Activated naive CD4-positive, alpha-beta T cell treated with anti-CD3 and anti-CD28 coated beads for 36 hours (primary cell): ENCODE measurements around the gene EPC2. TPM values are rescaled to one million over a fixed set of nuclear protein-coding genes. Genes with fewer than 3 reads are reported as not detected.

ENCODE experiments used
- CTCF ChIA-PET: fragments of 350-600 bp; sonication (Branson Sonifier 250); formaldehyde crosslinking; loops from one replicate; lab custom pipeline; 2021; ENCODE audit warnings: antibody characterized with exemption; lab: Charles Lee
- DNase-seq: peaks from one replicate; pipeline ENCODE4 v3.0.0-alpha.2; 2020
- H3K27ac Mint-ChIP-seq: one replicate; pipeline ENCODE4 v1.8.0; 2021; ENCODE audit warnings: mild to moderate bottlenecking, mixed read lengths
- H3K27me3 Mint-ChIP-seq: one replicate; pipeline ENCODE4 v1.8.0; 2021; ENCODE audit warnings: low read depth, mixed read lengths
- H3K36me3 Mint-ChIP-seq: one replicate; pipeline ENCODE4 v1.8.0; 2021; ENCODE audit warnings: low read depth, mixed read lengths
- H3K4me1 Mint-ChIP-seq: one replicate; pipeline ENCODE4 v1.8.0; 2021; ENCODE audit warnings: low read depth, mixed read lengths
- H3K4me3 Mint-ChIP-seq: one replicate; pipeline ENCODE4 v1.8.0; 2021; ENCODE audit warnings: mild to moderate bottlenecking, moderate library complexity, mixed read lengths
- H3K9me3 Mint-ChIP-seq: one replicate; pipeline ENCODE4 v1.8.0; 2021; ENCODE audit warnings: mixed read lengths
- intact Hi-C: fragments of 100-400 bp; cut with micrococcal nuclease; formaldehyde crosslinking; loops from one replicate; pipeline ENCODE4 v1.15.1; 2023
- total RNA-seq, 2 experiments: library from RNA; stranded (reverse); gene quantifications; one replicate each; pipeline ENCODE4 v1.2.3, GENCODE V29; 2021

Gene EPC2
- total RNA-seq, 2 experiments from 2014 or later: 22.8 to 24.0 TPM

DNA sequence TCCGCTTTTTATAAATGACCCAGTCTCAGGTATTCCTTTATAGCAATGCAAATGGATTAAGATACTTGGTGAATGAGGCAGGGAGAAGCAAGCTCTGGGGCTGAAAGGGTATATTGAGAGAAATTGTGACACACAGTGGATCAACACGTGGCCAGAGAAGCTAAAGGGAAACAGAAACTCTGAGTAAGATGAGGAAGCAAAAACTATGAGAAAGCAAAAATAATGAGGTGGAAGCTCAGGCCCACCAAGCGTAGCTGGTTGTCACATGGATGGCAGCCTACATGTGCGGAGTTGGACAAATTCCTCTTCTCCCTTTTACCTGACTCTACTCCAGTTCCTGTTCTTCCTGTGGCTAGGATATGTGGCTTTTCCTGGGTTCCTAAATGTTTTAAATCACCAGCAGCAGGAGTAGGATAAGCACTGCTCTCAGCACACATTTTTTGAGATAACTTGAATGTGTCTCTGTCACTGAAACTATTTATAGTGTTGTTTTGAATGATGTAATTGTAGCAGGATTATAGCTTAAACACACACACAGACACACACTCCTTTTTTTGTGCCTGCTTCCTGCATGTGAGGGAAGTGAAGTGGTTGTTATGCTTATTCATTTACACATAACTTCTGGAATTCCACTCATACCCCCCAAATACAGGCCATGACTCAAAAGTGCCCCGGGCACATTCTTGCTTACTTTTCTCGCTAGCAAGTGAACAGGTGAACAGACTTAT, 30.1 kb upstream of the EPC2 start:
- DNase-seq: peak; percentile 43
- Mint-ChIP-seq H3K9me3 (no peaks in the 10 kb centered on the region), H3K36me3 (no peaks in the 10 kb centered on the region), H3K27ac (no peak overlapping the region), H3K4me1 (peaks cover 11% of the 10 kb centered on the region), H3K27me3 (no peaks in the 10 kb centered on the region), H3K4me3 (no peak overlapping the region)
- CTCF ChIA-PET: interaction anchor here (0.6 to 1.0 kb wide), 2 partner anchors 105 to 373 kb away, joined by 3 read pairs; no protein-coding TSS in a partner anchor
- intact Hi-C loops: loop anchor here (1.0 kb wide), 4 partner anchors 11 to 90 kb away; no protein-coding TSS in a partner anchor

DNA sequence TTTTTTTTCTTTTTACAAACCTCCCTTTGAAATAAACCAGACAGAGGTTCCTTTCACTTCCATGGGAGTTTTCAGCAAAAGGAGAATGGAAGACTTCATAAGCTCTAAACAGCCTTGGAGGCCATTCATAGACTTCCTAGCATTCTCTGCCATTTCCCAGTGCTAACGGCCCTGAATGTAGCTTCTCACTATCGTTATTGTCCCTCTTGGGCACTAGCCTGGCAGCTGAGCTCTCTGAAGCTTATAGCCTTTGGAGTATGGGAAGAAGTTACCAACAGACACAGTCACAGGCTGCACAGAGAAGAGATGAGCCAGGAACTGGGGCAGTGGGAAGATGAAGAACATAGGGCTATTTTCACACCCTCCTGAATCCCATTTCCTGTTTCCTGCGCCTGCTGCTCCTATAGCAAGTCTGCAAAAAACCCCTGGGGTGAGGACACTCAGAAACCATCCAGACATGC, 29.1 kb upstream of the EPC2 start:
- DNase-seq: no peak
- CTCF ChIA-PET: interaction anchor here (0.6 kb wide), 1 partner anchor 374 kb away, joined by 3 read pairs; no protein-coding TSS in a partner anchor
- Mint-ChIP-seq H3K4me1 (peaks cover 11% of the 10 kb centered on the region), H3K4me3 (no peak overlapping the region), H3K9me3 (no peaks in the 10 kb centered on the region), H3K27ac (no peak overlapping the region), H3K36me3 (no peaks in the 10 kb centered on the region), H3K27me3 (no peaks in the 10 kb centered on the region)
- intact Hi-C loops: no loop called here

DNA sequence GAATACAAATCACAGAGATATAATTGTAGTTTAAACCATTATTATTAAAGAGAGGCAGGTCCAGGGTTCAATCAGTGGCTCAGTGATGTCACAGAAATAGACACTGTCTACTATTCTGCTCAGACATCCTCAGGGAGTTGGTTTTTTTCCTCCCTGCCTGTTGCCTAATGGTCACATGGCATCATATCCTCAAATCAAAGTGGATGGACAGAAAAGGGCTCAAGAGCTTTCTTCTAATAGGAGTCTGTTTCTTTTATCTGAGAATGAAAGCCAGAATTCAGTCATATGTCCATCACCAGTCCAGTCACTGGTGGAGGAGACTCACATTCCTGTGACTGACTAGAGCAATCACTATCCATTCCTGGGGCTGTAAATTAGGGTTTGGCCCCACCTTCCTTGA, 27.9 kb upstream of the EPC2 start:
- Mint-ChIP-seq H3K4me1 (peaks cover 11% of the 10 kb centered on the region), H3K9me3 (no peaks in the 10 kb centered on the region), H3K4me3 (no peak overlapping the region), H3K27ac (no peak overlapping the region), H3K36me3 (no peaks in the 10 kb centered on the region), H3K27me3 (no peaks in the 10 kb centered on the region)
- intact Hi-C loops: no loop called here
- DNase-seq: no peak
- CTCF ChIA-PET: no interaction called here

DNA sequence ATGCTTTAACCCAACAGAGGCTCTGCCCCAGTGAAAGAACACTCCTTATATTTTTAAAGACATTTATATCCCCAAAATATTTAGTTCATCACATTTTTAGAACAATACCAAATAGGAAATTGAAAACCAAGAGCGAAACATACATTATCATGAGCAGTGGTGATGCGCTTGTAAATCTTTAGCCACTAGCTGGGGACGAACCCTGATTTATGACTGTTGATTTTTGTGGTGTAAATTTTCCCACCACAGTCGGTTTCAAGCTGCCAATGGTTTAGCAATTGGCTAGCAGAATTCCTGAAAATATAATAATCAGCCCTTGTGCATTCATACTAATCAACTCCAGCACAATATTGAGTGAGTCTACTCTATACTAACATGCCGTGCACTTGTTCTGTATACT, 27.3 kb upstream of the EPC2 start:
- no peak overlapping the region for H3K4me3 Mint-ChIP-seq
- no peak for DNase-seq
- peaks cover 11% of the 10 kb centered on the region for H3K4me1 Mint-ChIP-seq
- no peaks in the 10 kb centered on the region for H3K27me3 Mint-ChIP-seq
- intact Hi-C loops: no loop called here
- CTCF ChIA-PET: no interaction called here
- no peak overlapping the region for H3K27ac Mint-ChIP-seq
- no peaks in the 10 kb centered on the region for H3K36me3 Mint-ChIP-seq
- no peaks in the 10 kb centered on the region for H3K9me3 Mint-ChIP-seq

DNA sequence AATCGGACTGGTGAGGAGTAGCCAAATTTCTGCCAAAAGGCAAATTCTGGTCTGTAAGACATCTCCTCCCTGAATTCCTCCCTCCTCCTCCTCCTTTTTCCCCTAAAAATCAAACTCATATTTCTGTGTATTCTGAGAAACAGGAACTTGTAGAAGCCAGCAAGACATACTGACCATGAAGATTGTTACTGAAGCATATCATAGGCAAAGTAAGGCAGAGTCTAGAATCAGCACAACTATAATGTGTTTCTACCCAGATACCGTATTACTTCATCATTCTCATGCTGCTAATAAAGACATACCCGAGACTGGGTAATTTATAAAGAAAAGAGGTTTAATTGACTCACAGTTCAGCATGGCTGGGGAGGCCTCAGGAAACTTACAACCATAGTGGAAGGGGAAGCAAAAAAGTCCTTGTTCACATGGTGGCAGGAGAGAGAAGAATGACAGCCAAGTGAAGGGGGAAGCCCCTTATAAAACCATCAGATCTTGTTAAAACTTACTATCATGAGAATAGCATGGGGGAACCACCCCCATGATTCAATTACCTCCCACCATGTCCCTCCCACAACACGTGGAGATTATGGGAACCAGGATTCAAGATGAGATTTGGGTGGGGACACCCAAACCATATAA, 24.9 kb upstream of the EPC2 start:
- intact Hi-C loops: no loop called here

DNA sequence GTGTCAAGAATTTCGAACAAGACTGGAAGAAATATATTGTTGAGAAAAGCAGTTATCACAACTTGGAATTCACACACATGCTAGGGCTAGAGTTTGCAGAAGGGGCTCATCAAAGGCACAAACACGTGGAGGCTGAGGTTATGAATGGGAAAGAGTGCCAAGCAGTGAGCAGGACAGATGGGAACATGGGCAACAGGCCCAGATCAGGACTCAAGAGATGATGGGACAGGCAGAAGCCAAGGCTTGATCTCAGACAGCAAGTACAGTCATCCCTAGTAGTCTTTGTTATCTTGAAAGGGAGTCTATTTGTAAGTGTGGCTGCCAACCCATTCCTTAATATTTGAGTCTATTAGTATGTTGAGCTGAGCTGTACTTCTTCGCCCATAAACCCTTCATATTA, 22.2 kb upstream of the EPC2 start:
- Mint-ChIP-seq H3K4me1 (no peaks in the 10 kb centered on the region), H3K36me3 (no peaks in the 10 kb centered on the region), H3K4me3 (no peak overlapping the region), H3K27ac (no peak overlapping the region), H3K27me3 (no peaks in the 10 kb centered on the region), H3K9me3 (no peaks in the 10 kb centered on the region)
- CTCF ChIA-PET: no interaction called here
- DNase-seq: no peak
- intact Hi-C loops: no loop called here

More for the DNA sequence above, 24.9 kb upstream of the EPC2 start:
- Mint-ChIP-seq H3K36me3 (no peaks in the 10 kb centered on the region), H3K27me3 (no peaks in the 10 kb centered on the region), H3K4me3 (no peak overlapping the region), H3K4me1 (peaks cover 1% of the 10 kb centered on the region), H3K9me3 (no peaks in the 10 kb centered on the region), H3K27ac (no peak overlapping the region)
- DNase-seq: no peak
- CTCF ChIA-PET: no interaction called here

DNA sequence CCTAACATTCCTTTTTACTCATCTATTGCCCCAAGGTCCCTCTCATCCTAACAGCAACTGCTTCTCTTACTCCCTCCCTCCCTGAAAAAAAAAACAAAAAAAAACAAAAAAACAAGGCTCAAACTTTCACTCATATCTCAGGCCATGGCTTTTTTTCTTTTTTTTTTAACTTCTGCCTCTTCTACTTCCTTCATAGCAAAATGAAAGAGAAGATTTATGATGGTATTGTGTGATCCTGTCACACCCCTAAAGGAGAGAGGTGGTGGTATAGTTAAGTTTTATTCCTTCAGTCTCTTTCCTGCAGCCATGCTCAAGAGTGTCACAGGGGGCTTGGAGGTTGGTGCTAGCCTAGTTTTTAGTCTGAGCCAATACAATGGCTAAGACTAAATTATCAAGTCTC, 21.5 kb upstream of the EPC2 start:
- no peaks in the 10 kb centered on the region for H3K9me3 Mint-ChIP-seq
- H3K27ac Mint-ChIP-seq: no peak overlapping the region
- CTCF ChIA-PET: no interaction called here
- intact Hi-C loops: no loop called here
- no peaks in the 10 kb centered on the region for H3K36me3 Mint-ChIP-seq
- no peak overlapping the region for H3K4me3 Mint-ChIP-seq
- DNase-seq: no peak
- H3K4me1 Mint-ChIP-seq: no peaks in the 10 kb centered on the region
- no peaks in the 10 kb centered on the region for H3K27me3 Mint-ChIP-seq

DNA sequence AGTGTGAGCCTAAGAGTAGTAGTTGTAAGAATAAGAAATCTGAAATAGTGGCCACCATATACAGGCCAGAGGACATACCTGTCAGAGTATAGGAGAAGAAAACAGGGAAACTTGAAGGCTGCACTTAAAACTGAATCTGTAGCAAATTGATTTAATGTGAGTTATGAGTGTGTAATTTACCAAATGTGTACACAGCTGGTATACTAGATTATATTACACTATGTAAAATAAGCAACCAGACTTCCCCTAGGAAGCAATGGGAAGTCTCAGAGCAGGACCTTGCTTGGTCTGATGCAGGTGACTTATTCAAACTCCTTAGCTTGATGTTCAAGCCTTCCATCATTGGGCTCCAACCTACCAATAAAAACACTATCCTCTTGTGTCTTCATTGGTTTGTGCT, 17.3 kb upstream of the EPC2 start:
- no peak for DNase-seq
- Mint-ChIP-seq H3K36me3 (no peaks in the 10 kb centered on the region), H3K4me3 (no peak overlapping the region), H3K4me1 (no peaks in the 10 kb centered on the region), H3K9me3 (no peaks in the 10 kb centered on the region), H3K27ac (no peak overlapping the region), H3K27me3 (no peaks in the 10 kb centered on the region)
- CTCF ChIA-PET: no interaction called here
- intact Hi-C loops: no loop called here

DNA sequence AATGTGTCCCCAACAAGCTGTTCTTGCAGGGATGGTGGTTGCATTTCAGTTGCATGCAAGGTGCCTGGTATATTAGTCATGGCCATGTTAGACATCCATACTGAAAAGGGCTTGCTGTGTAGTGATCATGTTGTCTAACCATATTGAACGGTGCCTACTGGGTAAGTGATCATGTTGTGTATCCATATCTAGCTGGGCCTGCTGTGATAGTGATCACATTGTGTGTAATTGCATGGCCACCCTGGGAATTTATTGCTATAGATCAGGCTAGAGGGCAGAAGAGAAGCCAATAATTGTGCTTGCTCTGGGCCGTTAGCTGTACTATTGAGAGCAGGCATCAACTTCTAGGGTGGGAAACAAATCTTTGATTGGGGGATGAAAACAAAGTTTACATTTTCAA, 9.8 kb upstream of the EPC2 start:
- no peaks in the 10 kb centered on the region for H3K36me3 Mint-ChIP-seq
- CTCF ChIA-PET: no interaction called here
- DNase-seq: no peak
- H3K9me3 Mint-ChIP-seq: no peaks in the 10 kb centered on the region
- no peak overlapping the region for H3K4me3 Mint-ChIP-seq
- no peak overlapping the region for H3K27ac Mint-ChIP-seq
- no peaks in the 10 kb centered on the region for H3K4me1 Mint-ChIP-seq
- H3K27me3 Mint-ChIP-seq: no peaks in the 10 kb centered on the region
- intact Hi-C loops: no loop called here

DNA sequence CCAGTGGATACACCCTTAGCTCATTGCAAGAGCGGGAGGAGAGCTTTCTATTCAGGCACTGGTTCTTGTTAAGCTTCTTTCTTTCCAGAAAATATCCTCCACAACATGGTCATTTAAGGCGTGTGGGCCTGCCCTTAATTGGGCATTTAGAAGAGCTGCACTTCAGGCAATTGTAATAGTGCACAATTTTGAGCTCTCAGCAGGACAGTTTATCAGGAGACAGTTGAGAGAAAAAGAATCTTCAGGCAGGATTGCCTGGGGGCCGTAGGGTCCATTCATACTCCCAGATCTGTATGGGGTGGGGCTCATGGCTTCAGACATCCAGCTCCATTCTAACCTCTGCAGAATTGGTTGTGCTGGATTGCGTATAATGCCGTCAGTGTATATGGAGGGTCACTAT, 6.0 kb upstream of the EPC2 start:
- DNase-seq: no peak
- Mint-ChIP-seq H3K4me3 (no peak overlapping the region), H3K36me3 (no peaks in the 10 kb centered on the region), H3K4me1 (peaks cover 13% of the 10 kb centered on the region), H3K27me3 (no peaks in the 10 kb centered on the region), H3K27ac (no peak overlapping the region), H3K9me3 (no peaks in the 10 kb centered on the region)
- CTCF ChIA-PET: no interaction called here
- intact Hi-C loops: no loop called here

DNA sequence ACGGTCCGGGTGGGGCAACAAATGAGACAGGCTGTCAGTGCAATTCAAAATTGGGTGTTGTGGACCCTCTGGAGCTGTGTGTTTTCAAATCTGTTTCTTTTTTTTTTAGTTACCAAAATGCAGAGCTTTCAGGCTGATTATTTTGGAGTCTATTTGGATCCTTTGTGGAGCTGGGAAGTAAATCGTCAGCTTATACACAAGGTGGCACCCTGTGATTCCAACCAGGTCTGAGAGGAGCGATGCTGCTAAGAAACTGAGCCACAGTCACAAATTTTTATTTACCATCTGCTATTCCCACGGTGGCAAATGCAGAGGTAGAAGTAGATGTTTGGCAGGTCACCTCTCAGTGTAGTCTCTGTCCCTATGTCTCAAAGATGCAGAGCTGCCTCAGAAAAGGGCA, 3.8 kb upstream of the EPC2 start:
- no peak for DNase-seq
- Mint-ChIP-seq H3K4me3 (no peak overlapping the region), H3K36me3 (no peaks in the 10 kb centered on the region), H3K27ac (no peak overlapping the region), H3K27me3 (no peaks in the 10 kb centered on the region), H3K4me1 (peaks cover 16% of the 10 kb centered on the region), H3K9me3 (no peaks in the 10 kb centered on the region)
- intact Hi-C loops: loop anchor here (5.0 to 10.0 kb wide), 2 partner anchors 527 to 1346 kb away; no protein-coding TSS in a partner anchor
- CTCF ChIA-PET: interaction anchor here (0.6 kb wide), 1 partner anchor 108 kb away, joined by 4 read pairs; no protein-coding TSS in a partner anchor

DNA sequence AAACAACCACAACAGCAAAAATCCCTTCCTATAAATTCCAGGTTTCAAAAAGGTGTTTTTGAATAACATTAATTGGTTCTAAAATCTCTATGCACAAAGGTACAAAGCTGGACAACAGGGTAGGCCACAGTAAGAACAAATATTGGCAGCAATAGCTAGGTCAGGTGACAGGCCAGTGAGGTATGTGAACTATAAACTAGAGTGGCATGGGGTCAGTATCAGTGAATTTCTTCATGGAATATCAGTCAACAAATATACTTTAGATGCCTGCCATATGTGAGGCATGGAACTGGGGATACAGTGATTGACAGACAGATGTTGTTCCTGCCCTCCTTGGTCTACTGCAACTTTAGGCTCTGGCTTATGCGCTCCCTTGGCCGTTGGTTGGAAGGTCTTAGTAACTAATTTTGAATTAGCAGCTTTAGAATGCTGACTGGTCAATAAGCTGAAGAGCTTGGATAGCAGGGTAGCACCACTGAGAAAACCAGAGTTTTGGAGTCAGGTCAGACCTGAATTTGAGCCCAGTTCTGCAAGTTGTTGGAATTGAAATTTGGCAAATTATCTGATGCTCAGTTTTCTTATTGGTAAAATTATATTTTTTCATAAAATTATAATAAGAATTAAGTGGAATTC, 2.3 kb upstream of the EPC2 start:
- CTCF ChIA-PET: no interaction called here
- intact Hi-C loops: loop anchor here (5.0 to 10.0 kb wide), 2 partner anchors 525 to 1347 kb away; no protein-coding TSS in a partner anchor
- no peak overlapping the region for H3K4me3 Mint-ChIP-seq

More for the DNA sequence above, 2.3 kb upstream of the EPC2 start:
- no peak for DNase-seq
- Mint-ChIP-seq H3K9me3 (no peaks in the 10 kb centered on the region), H3K4me1 (peaks cover 24% of the 10 kb centered on the region), H3K27me3 (no peaks in the 10 kb centered on the region), H3K27ac (peak overlapping the region; percentile 28), H3K36me3 (peaks cover 2% of the 10 kb centered on the region)
